GM21786 (cell line): ENCODE results near the gene PSTPIP2.
"Not testable (repeated sequence)": the region's sequence is repeated elsewhere in the genome, so short reads cannot be mapped to it uniquely, and the experiment has no call there.

ENCODE experiments used
- ATAC-seq: cut with Tn5 transposase; IDR thresholded peaks from one replicate; pipeline ENCODE4 v1.9.1; 2021; ENCODE audit not compliant: unreplicated experiment

Gene PSTPIP2

DNA sequence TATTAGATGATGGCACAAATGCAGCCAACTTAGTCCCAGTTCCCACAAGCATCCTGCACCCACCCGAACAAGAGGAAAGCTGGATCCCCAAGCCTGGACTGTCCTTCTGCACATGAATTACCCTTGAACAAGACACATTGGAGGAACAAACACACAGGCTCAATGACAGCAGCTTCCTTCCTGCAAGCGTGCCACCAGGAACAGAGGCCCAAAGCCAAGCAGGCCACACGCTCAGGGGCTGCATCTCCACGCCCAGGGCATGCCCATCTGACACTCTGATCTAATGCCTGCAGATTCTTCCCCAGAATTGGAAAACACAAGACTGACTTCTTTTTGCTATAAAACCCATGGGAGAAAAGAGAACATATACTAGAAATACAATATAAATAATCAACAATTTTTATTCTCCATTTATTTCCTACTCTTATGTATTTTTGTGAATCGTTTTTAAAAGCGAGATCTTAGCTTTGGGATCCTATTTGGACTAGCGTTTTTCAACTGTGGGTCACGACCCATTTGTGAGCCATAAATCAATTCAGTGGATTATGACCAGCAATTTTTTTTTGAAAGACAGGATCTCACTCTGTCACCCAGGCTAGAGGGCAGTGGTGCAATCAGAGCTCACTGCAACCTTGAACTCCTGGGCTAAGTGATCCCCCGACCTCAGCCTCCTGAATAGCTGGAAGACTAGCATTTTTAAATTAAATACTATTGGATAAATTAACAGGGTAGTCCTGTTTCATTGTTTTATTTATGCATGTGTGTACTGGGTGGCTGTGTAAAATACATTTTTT is 34.4 kb downstream of the PSTPIP2 start:
- ATAC-seq = no peak

DNA sequence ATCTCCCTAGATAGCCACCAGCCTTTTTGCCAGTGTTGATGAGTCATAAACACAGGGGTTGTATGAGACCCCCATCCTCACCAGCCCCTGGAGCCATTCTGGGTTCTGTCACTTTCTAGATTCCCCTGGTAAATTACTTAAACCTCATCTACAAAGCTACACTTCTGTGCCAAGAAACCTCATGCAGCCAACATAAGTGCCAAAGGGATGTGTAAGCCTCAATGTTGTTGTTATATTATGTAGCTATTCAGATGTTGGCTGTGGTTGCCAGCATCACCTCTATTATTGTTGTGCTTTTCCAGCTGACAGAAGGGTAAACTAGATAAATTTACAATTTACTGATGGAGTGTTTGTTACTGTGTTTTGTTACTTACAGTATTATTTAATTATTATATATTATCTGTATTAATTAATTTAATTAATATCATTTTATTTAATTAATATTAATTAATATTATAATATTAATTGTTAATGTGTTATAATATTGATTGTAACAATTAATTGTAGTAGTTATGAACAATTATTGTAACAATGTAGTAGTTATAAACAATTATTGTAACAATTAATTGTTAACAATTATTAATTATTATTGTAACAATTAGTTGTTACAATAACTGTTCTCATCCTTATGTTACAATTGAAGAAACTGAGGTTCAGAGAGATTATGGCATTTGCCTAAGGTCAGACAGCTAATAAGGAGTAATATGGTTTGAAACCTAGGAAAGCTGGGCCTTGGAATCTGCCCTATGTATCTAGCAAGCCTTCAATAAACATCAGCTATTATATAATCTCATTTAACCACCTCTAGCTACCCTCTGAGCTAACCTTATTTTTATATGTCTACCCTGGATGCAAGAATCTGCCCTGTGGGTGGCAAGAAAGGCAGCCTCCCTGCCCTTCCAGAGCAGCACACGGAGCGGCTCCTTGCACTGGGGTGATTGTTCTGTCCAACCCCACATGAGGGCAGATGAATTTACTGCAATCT is 36.1 kb downstream of the PSTPIP2 start:
- ATAC-seq = no peak

DNA sequence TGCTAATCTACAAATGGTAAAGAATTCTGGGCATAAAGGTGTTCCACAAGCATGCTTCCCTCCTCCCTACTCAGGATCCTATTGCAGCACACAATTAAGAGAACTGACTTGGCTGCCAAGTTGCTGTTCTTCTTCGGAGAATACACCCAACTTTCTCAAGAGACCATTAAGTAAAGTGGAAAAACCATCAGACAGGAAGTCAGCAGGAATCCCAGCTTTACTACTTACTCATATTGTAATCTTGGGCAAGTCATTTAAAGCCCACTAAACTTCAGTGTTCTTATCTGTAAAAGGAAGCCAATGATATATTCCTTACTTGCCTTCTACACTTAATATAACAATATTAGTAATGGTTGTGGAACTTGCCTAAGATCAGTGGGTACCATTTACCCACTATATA is 37.8 kb downstream of the PSTPIP2 start:
- no peak for ATAC-seq

DNA sequence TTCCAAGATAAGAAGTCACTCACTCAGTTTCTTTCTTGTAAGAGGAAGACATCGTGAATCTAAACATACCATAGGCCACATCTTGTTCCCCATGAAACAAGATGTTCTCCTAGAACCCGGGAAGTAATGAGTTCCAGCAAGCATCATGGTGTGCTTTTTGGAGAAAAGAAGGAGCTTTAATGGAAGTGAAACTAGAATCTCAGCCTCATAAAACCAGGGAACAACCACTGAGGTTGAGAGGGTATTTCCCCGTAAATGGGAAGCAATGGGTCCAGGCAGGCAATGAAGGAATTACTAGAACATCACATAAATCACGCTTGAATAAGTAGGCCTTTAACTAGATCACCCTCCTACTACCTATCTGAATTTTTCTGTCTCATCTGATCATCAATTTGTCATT is 40.3 kb downstream of the PSTPIP2 start:
- ATAC-seq = no peak

DNA sequence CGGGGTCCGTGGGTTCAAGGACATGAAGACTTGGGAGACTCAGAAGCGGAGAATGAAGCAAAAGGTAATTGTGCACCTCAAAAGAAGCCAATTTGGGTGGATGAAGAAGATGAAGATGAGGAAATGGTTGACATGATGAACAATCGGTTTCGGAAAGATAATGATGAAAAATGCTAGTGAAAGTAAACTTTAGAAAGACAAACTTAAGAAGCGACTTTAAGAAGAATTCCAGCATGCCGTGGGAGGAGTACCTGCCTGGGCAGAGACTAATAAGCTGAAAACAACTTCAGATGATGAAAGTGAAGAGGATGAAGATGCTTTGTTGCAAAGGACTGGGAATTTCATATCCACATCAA is 43.5 kb downstream of the PSTPIP2 start:
- ATAC-seq = no peak

DNA sequence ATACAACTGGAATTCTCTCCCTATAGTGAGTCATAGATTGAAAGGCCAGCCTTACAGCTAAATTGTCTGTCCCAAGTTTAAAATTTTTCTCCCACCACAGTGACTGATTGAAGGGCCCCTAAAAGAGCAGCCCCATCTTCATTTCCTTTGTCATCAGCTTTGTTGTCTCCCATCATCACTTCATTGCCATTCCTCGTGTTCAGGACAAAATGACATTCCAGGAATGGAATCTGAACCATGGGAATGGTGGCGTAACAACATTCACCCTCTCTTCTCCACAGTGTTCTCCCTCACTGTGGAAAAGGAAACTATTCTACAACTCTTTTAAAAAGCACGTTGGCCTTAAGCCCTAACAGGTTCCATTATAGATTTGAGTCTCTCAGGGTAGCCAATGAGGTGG is 52.1 kb downstream of the PSTPIP2 start:
- no peak for ATAC-seq

DNA sequence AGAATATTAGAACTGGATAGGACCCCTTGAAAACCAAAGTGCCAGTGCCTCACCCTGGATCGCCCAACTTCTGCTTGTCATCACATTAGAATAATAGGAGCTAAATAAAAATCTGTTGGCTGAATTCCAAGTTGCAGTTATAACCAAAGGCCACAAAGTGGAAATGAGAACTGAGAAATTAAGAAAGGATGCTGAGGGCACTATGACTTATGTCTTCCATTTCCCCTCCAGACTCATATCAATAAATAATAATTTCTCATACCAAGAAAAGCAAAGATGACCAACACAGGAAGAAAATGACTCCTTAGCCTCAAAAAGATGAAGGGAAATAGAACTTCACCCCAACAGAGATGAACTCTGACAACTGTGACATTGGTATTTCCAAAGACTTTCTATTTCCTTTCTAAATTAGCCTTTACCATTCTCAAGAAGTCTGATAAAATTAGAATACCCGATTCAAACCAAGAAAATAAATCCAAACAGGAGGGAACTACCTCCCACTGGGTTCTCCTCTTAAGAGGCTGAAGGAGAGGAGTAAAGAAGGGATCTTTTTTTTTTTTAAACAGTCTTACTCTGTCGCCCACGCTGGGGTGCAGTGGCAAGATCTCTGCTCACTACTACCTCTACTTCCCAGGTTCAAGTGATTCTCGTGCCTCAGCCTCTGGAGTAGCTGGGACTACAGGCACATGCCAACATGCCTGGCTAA is 58.4 kb downstream of the PSTPIP2 start:
- ATAC-seq = no peak

DNA sequence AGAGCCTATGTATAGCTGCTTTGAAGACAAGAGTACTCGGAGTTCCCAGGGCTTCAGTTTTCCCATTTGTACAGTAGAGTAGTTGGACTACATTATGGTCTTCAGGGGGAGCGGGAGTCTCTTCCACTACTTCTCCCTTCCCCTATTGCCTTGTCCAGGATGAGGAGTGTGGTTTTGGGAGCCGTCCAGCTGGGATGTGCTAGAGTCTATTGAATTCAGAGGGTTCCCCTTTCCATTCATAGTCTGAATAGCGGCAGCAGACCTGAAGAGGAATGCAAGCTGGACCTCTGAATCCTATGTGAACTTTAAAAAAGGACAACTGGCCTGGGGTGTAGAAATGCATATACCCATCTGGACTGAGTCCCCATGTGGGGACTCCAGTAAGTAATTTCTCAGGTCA is 61.4 kb downstream of the PSTPIP2 start:
- ATAC-seq = no peak

DNA sequence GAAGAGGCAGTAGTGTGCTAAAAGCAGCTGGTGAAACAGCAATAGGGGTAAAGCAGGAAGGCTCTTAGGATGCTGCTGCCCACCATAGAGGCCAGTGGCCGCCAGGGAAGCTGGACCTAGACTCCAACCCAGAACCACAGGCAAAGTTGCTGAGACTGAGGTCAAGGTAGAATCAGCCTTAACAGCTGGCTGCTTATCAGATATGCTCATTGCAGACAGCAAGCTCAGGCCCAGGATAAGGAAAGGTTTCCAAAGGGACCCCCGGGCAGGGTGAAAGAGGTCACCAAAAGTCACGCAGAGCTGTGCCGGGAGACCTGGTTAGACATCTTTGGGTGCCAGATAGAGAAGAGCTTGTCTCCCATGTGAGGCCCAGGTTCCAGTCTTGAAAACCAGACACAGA is 62.0 kb downstream of the PSTPIP2 start:
- ATAC-seq = no peak

DNA sequence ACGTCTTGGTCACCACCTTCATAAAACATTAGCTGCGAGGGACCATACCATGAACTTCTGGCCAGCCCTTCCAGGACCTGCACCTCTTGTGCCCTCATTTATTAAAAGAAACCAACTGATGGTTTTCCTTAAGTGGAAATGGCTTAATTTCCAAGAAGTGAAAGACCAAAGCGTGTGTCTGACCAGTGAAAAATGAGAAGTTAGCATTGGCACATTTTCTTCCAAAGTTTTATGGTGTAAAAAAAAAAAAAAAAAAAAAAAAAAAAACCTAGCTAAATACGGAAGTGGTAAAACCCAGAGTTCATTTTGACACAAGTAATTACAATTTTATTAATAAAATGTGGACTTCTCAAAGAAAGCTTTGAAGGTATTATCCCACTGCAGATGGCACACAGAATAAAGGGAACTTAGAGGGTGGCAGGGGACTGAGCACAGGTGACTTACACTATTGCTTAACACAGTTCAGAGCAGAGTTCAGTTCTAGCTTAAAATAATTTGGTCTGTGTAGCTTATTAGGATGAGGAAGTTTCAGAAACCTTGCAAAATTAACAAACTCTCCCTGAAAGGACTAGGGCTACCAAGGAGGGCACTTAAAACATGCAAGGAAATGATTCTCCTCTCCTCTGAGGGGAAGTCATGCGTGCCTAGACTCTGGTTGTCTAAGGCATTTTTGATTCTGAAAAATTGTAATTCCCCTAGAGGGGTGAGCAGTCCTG is 62.8 kb downstream of the PSTPIP2 start:
- ATAC-seq = no peak

DNA sequence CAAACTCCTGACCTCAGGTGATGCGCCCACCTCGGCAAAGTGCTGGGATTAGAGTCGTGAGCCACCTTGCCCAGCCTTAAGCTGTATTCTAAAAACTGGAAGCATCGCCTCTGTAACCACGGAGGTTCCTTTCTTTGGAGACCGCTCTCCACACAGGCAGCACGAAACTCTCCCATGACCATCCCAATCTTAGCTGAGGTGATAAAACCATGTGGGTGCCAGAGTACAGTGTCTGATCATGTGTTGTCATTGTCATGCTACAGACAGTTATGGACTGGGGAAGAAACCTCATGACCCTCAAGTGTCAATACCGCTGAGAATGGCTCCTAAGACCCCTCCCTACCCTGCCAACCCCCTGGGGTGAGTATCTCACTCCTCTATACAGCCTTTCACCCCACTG is 63.5 kb downstream of the PSTPIP2 start:
- no peak for ATAC-seq

DNA sequence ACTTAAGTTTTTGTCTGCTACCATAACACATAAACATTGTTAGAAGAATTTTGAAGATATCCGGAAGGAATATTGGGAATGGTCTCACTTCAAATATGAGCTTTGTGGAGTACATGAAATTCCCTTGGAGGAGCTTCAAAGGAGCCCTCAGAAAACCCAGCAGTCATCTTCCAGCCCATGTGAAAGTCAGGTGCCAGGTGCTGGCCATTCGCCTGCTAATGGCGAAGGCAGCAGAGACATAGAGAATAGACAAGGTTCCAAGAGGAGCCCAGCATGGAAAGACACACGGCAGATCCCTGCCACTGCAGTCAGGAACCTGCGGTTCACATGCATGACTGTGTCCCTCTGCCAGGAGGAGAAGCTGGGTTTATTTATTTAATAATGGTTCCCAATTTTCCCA is 64.9 kb downstream of the PSTPIP2 start:
- no peak for ATAC-seq

DNA sequence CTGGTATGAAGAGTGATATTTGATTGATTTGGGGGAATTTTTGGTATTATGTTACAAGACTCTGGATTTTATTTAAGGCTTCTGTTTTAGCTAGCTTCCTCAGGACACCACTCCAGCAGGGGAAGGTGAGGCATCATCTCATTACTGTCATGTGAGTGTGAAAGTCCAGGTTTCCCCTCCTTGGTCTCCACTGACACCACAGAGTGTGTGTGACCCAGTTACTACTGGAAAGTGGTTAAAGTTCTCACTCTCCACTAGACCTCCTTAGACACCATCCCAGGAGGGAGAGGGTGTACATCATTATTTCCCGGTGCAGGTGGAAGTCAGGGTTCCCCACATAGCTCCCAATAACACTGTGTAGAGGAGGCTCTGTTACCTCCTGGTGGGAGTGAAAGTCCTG is 69.1 kb downstream of the PSTPIP2 start:
- no peak for ATAC-seq

DNA sequence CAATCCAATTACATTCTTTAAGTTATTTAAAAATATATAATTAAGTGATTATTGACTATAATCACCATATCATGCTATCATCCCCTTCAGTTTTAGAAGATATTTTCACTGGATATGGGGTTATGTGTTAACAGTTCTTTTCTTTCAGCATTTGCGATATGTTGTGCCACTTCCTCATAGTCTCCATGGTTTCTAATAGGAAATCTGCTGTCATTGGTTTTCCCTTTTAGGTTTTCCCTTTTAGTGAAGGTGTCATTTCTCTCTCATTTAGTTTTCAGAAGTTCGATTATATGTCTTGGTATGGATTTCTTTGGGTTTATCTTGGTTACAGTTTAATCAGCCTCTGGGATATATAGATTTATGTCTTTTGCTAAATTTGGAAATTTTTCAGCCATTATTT is 70.2 kb downstream of the PSTPIP2 start:
- ATAC-seq = no peak

DNA sequence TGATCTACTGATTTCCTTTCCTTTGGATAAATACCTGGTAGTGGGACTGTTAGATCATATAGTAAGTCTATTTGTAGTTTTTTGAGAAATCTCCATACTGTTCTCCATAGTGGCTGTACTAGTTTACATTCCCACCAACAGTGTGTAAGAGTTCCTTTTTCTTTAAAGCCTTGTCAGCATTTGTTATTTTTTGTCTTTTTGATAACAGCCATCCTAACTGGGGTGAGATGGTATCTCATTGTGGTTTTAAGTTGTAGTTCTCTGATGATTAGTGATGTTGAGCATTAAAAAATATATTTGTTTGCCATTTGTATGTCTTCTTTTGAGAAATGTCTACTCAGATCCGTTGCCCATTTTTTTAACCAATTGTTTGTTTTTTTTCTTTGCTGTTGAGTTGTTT is 71.0 kb downstream of the PSTPIP2 start:
- no peak for ATAC-seq

DNA sequence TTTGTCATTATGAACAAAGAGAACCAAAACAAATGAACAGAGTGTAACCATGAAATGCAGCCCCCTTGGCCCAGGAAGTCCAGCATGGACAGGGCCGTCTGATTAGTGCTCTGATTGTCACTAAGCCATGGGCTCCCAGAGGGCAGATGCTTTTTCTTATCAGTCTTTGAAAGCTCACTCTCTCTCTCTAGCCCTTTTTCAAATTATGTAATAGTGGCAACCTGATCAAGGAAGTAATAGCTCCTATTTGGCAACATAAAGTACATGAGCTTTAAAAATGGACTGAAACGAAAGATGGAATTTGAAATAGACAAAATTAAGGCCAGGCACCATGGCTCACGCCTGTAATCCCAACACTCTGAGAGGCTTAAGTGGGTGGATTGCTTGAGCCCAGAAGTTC is 72.5 kb downstream of the PSTPIP2 start:
- ATAC-seq = no peak

DNA sequence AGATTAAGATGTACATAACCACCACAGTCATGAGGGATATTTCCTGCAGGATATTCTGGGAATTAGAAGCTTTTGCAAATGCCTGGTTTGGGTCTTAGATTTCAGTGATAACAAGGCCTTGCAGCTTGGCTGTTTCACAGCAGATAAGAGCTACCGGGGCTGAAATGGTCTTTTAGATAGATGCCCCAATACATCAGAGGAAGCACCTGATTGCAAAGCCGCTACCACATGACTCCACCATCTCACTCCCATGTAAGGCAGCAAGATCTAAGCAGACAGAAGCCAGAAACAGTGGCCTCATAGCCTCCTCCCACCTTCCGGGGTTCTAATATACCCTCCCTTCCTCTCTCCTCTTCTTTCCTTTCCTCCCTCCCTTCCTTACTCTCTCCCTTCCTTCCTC is 73.8 kb downstream of the PSTPIP2 start:
- ATAC-seq = no peak

DNA sequence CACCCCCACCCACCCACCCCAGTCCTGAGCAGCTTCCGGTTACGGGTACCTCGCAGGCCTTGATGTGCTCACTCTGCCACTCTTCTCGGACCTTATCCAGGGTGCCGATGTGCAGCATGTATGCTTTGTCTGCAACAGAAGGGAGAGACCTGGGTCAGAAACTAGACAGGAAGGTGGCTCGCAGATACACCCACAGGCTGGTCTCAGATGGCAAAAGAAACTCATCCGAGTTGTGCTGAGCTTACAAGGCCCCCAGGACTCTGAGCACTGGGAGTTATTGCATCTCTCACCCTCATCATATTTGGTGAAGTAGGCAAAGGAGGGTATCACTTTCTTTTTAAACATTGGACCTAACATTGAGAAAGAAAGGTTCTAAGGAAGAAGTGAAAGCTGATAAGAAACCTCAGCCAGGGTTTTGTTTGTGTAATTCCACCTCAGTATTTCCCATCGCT is 74.3 kb downstream of the PSTPIP2 start:
- no peak for ATAC-seq

DNA sequence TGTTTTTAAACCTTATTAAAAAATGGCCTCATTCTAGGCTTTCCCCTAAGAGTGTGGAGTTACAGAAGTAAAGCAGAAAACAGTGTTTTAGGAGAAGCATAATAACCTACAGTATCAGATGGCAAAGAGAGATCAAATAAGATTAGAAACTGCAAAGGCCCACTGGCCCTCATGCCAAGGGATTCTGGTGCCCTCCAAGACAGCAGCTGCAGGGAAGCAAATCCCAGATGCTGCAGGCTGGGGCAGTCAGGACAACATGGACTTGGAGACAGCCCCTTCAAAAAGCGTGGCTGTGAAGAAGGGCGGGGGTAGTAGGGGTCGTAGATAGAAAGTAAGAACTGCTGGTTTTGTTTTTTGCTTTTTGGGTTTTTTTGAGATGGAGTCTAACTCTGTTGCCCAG is 76.6 kb downstream of the PSTPIP2 start:
- no peak for ATAC-seq

DNA sequence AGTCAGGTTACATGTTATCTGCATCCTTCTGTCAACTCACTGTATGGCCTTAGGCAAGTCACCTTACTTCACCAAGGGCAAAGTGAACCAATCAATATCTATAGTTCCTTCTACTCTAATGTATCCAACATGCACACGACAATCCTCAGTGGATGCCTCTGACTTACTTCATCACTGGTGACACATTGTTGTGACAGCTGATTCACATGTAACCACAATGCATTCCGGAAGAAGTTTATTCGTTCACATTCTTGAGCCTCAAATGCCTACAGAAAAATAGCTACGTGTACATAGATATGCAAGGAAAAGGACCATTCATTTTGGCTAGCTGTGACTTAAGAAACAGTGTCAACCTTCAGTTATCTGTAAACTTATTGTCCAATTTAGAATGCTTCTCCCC is 78.6 kb downstream of the PSTPIP2 start:
- no peak for ATAC-seq

DNA sequence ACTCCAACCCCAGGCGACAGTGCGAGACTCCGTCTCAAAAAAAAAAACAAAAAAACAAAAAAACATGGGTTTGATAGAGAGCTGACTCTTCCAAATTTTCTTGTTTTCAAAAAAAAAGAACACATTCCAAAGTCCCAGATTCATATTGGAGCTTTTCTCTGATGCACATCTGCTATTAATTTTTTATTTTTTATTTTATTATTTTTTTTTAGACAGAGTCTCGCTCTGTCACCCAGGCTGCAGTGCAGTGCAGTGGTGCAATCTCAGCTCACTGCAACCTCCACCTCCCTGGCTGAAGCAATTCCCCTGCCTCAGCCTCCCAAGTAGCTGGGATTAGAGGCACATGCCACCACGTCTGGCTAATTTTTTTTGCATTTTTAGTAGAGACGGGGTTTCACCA is 79.5 kb downstream of the PSTPIP2 start:
- ATAC-seq = not testable (repeated sequence)
